WTC11 (cell line): ENCODE results near the gene PCDH12. TPM values are rescaled to one million over a fixed set of nuclear protein-coding genes. Genes with fewer than 3 reads are reported as not detected.

Source experiments
- ATAC-seq: fragments of 200-7000 bp; cut with Tn5 transposase; 2 replicates; pipeline ENCODE4 v1.10.0; 2021; ENCODE audit warnings: mild to moderate bottlenecking, moderate library complexity
- CTCF ChIA-PET: fragments of 300-600 bp; sonication (Branson Sonifier 250); formaldehyde crosslinking; loops from one replicate; lab custom pipeline; 2021; ENCODE audit warnings: antibody characterized with exemption; lab: Charles Lee
- POLR2A ChIA-PET: fragments of 350-600 bp; sonication (Branson Sonifier 250); formaldehyde crosslinking; loops from one replicate; lab custom pipeline; 2021; ENCODE audit warnings: antibody characterized with exemption; lab: Charles Lee
- DNase-seq: peaks from one replicate; pipeline ENCODE4 v3.0.0; 2021; ENCODE audit warnings: low spot score
- H3K27ac Mint-ChIP-seq: 2 replicates; pipeline ENCODE4 v1.8.0; 2021; ENCODE audit warnings: mixed read lengths
- H3K27me3 Mint-ChIP-seq: 2 replicates; pipeline ENCODE4 v1.8.0; 2021; ENCODE audit warnings: low read depth, mild to moderate bottlenecking, moderate library complexity, mixed read lengths
- H3K36me3 Mint-ChIP-seq: 2 replicates; pipeline ENCODE4 v1.8.0; 2021; ENCODE audit warnings: mixed read lengths
- H3K4me1 Mint-ChIP-seq: 2 replicates; pipeline ENCODE4 v1.8.0; 2022; ENCODE audit warnings: mixed read lengths
- H3K4me3 Mint-ChIP-seq: 2 replicates; pipeline ENCODE4 v1.8.0; 2021; ENCODE audit warnings: mild to moderate bottlenecking, moderate library complexity, mixed read lengths
- H3K9me3 Mint-ChIP-seq: 2 replicates; pipeline ENCODE4 v1.8.0; 2021; ENCODE audit warnings: mixed read lengths
- ATF1 ChIP-seq: sonication (generic); formaldehyde crosslinking; IDR thresholded peaks from 2 replicates; pipeline ENCODE4 v1.8.1; 2023; ENCODE audit warnings: mild to moderate bottlenecking, moderate library complexity, missing genetic modification reagents
- CREM ChIP-seq: sonication (generic); formaldehyde crosslinking; IDR thresholded peaks from 2 replicates; pipeline ENCODE4 v1.8.1; 2022; ENCODE audit warnings: mild to moderate bottlenecking, missing genetic modification reagents, moderate library complexity
- FOXJ3 ChIP-seq: sonication (generic); formaldehyde crosslinking; IDR thresholded peaks from 2 replicates; pipeline ENCODE4 v1.9.0; 2021; ENCODE audit warnings: missing genetic modification reagents, mild to moderate bottlenecking, borderline replicate concordance
- FOXK1 ChIP-seq: sonication (generic); formaldehyde crosslinking; IDR thresholded peaks from 2 replicates; pipeline ENCODE4 v1.8.0; 2022; ENCODE audit warnings: mild to moderate bottlenecking, moderate library complexity, missing genetic modification reagents
- IRF2 ChIP-seq: sonication (generic); formaldehyde crosslinking; IDR thresholded peaks from 2 replicates; pipeline ENCODE4 v1.8.0; 2022; ENCODE audit warnings: low read depth, missing genetic modification reagents, borderline replicate concordance
- MYBL2 ChIP-seq: sonication (generic); formaldehyde crosslinking; IDR thresholded peaks from 2 replicates; pipeline ENCODE4 v1.8.1; 2023; ENCODE audit warnings: mild to moderate bottlenecking, moderate library complexity, missing genetic modification reagents
- NFE2L1 ChIP-seq: sonication (generic); formaldehyde crosslinking; IDR thresholded peaks from 2 replicates; pipeline ENCODE4 v1.8.1; 2023; ENCODE audit warnings: missing genetic modification reagents
- NR2C2 ChIP-seq: sonication (generic); formaldehyde crosslinking; IDR thresholded peaks from 2 replicates; pipeline ENCODE4 v1.8.0; 2022; ENCODE audit warnings: mild to moderate bottlenecking, missing genetic modification reagents
- NR3C1 ChIP-seq: sonication (generic); formaldehyde crosslinking; conservative IDR thresholded peaks from 2 replicates; pipeline ENCODE4 v1.8.1; 2023; ENCODE audit warnings: low read depth, mild to moderate bottlenecking, missing genetic modification reagents
- OVOL2 ChIP-seq: fragments of 250-450 bp; sonication (Bioruptor Pico); IDR thresholded peaks from 2 replicates; pipeline ENCODE4 v1.9.0; 2021; ENCODE audit warnings: mild to moderate bottlenecking, borderline replicate concordance
- RORB ChIP-seq: fragments of 250-450 bp; sonication (Bioruptor Pico); IDR thresholded peaks from 2 replicates; pipeline ENCODE4 v1.9.0; 2021; ENCODE audit warnings: mild to moderate bottlenecking
- SOX15 ChIP-seq: fragments of 250-450 bp; sonication (Bioruptor Pico); IDR thresholded peaks from 2 replicates; pipeline ENCODE4 v1.9.0; 2021; ENCODE audit warnings: mild to moderate bottlenecking
- TCF7 ChIP-seq: sonication (generic); formaldehyde crosslinking; IDR thresholded peaks from 2 replicates; pipeline ENCODE4 v1.8.0; 2022; ENCODE audit warnings: mild to moderate bottlenecking, low read depth, missing genetic modification reagents, moderate library complexity
- TEAD1 ChIP-seq: sonication (generic); formaldehyde crosslinking; IDR thresholded peaks from 2 replicates; pipeline ENCODE4 v1.8.0; 2022; ENCODE audit warnings: mild to moderate bottlenecking, missing genetic modification reagents
- TEAD4 ChIP-seq: sonication (generic); formaldehyde crosslinking; IDR thresholded peaks from 2 replicates; pipeline ENCODE4 v1.8.0; 2022; ENCODE audit warnings: mild to moderate bottlenecking, missing genetic modification reagents
- ZBTB21 ChIP-seq: sonication (generic); formaldehyde crosslinking; IDR thresholded peaks from 2 replicates; pipeline ENCODE4 v1.8.1; 2023; ENCODE audit warnings: mild to moderate bottlenecking, missing genetic modification reagents, borderline replicate concordance
- ZNF138 ChIP-seq: sonication (generic); formaldehyde crosslinking; conservative IDR thresholded peaks from 2 replicates; pipeline ENCODE4 v1.8.1; 2022; ENCODE audit warnings: mild to moderate bottlenecking, moderate library complexity, missing genetic modification reagents
- total RNA-seq: library from RNA; stranded (reverse); gene quantifications from 3 replicates; pipeline ENCODE4 v1.2.3, GENCODE V29; 2021
- TF ChIP-seq, protein P1 (sequence below): fragments of 250-450 bp; sonication (Bioruptor Pico); IDR thresholded peaks from 2 replicates; pipeline ENCODE4 v1.9.0; 2021; ENCODE audit warnings: mild to moderate bottlenecking, borderline replicate concordance
- TF ChIP-seq, protein P2 (sequence below): sonication (generic); formaldehyde crosslinking; IDR thresholded peaks from 2 replicates; pipeline ENCODE4 v1.8.1; 2022; ENCODE audit warnings: mild to moderate bottlenecking, missing genetic modification reagents, moderate library complexity, borderline replicate concordance
- TF ChIP-seq, protein P3 (sequence below): sonication (generic); formaldehyde crosslinking; IDR thresholded peaks from 2 replicates; pipeline ENCODE4 v1.8.1; 2023; ENCODE audit warnings: mild to moderate bottlenecking, missing genetic modification reagents
- TF ChIP-seq, protein P4 (sequence below): sonication (generic); formaldehyde crosslinking; IDR thresholded peaks from 2 replicates; pipeline ENCODE4 v1.8.1; 2022; ENCODE audit warnings: missing genetic modification reagents, borderline replicate concordance
- TF ChIP-seq, protein P5 (sequence below): sonication (generic); formaldehyde crosslinking; IDR thresholded peaks from 2 replicates; pipeline ENCODE4 v1.8.1; 2022; ENCODE audit warnings: mild to moderate bottlenecking, moderate library complexity, missing genetic modification reagents

Gene PCDH12
- total RNA-seq, 1 experiment from 2014 or later, result 0.33 TPM

DNA sequence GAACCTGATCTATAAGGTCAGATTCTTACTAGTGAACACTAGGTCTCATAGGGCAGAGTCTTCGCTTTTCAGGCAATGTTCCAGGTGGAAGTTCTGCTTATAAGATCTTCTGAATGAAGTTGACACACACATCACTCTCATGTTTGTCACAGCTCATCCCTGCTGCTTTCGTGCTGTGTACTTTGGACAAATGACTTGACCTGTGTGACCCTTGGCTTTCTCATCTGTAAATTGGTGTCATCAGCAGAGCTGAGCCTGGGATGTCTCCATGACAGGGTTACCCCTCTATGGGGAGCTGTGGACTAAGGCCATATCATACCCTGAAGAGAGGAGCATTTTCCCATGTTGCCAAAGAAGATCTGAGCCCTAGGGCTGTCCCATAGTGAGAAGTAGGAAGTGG, 31.6 kb downstream of the PCDH12 start:
- no peaks in the 10 kb centered on the region for H3K9me3 Mint-ChIP-seq
- ChIA-PET CTCF (no interaction called here), POLR2A (no interaction called here)
- TF ChIP-seq ATF1 (CRISPR knock-in tag), result no peak
- no peak for TF ChIP-seq OVOL2 (CRISPR knock-in tag)
- peaks cover 63% of the 10 kb centered on the region for H3K36me3 Mint-ChIP-seq
- ATAC-seq (no peak), DNase-seq (no peak)
- H3K27me3 Mint-ChIP-seq, result no peaks in the 10 kb centered on the region
- peaks cover 22% of the 10 kb centered on the region for H3K4me1 Mint-ChIP-seq
- H3K4me3 Mint-ChIP-seq, result no peak overlapping the region
- H3K27ac Mint-ChIP-seq, result no peak overlapping the region

- ChIA-PET CTCF (interaction anchor here (0.6 to 3.3 kb wide), 28 partner anchors 8 to 510 kb away, joined by 3 to 39 read pairs (median 4); partner anchors contain the start of genes DIAPH1, GNPDA1, PCDH1 and PCDH12), POLR2A (interaction anchor here (0.7 to 1.9 kb wide), 17 partner anchors 9 to 259 kb away, joined by 3 to 10 read pairs (median 4); partner anchors contain the start of genes ARAP3, PCDH1, PCDH12 and RNF14)
- Mint-ChIP-seq H3K36me3 (peaks cover 35% of the 10 kb centered on the region), H3K4me3 (peak within 1 kb of the TSS; percentile 67), H3K27me3 (no peaks in the 10 kb centered on the region), H3K27ac (peak within 1 kb of the TSS; percentile 87), H3K9me3 (no peaks in the 10 kb centered on the region), H3K4me1 (peaks cover 15% of the 10 kb centered on the region)
- ATAC-seq (peak; percentile 96), DNase-seq (peak; percentile 93)
- TF ChIP-seq TEAD4 (0 out of 2 replicates have a peak, but pooled peaks have one; percentile 36), FOXJ3 (no peak), TEAD1 (CRISPR knock-in tag) (peak; percentile 58; the same call in 1 of the 2 replicates), NFE2L1 (CRISPR knock-in tag) (peak; percentile 71), MYBL2 (CRISPR knock-in tag) (no peak; the same call in 1 of the 2 replicates), NR2C2 (no peak), TCF7 (no peak), ZBTB21 (CRISPR knock-in tag) (no peak), SOX15 (no peak), CREM (CRISPR knock-in tag) (peak; percentile 80), IRF2 (CRISPR knock-in tag) (no peak), RORB (CRISPR knock-in tag) (no peak), ZNF138 (CRISPR knock-in tag) (no peak), NR3C1 (CRISPR knock-in tag) (no peak), FOXK1 (CRISPR knock-in tag) (peak; percentile 67)
- TF ChIP-seq, protein P1, sequence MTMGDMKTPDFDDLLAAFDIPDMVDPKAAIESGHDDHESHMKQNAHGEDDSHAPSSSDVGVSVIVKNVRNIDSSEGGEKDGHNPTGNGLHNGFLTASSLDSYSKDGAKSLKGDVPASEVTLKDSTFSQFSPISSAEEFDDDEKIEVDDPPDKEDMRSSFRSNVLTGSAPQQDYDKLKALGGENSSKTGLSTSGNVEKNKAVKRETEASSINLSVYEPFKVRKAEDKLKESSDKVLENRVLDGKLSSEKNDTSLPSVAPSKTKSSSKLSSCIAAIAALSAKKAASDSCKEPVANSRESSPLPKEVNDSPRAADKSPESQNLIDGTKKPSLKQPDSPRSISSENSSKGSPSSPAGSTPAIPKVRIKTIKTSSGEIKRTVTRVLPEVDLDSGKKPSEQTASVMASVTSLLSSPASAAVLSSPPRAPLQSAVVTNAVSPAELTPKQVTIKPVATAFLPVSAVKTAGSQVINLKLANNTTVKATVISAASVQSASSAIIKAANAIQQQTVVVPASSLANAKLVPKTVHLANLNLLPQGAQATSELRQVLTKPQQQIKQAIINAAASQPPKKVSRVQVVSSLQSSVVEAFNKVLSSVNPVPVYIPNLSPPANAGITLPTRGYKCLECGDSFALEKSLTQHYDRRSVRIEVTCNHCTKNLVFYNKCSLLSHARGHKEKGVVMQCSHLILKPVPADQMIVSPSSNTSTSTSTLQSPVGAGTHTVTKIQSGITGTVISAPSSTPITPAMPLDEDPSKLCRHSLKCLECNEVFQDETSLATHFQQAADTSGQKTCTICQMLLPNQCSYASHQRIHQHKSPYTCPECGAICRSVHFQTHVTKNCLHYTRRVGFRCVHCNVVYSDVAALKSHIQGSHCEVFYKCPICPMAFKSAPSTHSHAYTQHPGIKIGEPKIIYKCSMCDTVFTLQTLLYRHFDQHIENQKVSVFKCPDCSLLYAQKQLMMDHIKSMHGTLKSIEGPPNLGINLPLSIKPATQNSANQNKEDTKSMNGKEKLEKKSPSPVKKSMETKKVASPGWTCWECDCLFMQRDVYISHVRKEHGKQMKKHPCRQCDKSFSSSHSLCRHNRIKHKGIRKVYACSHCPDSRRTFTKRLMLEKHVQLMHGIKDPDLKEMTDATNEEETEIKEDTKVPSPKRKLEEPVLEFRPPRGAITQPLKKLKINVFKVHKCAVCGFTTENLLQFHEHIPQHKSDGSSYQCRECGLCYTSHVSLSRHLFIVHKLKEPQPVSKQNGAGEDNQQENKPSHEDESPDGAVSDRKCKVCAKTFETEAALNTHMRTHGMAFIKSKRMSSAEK (CRISPR knock-in tag), result no peak
- TF ChIP-seq, protein P2, sequence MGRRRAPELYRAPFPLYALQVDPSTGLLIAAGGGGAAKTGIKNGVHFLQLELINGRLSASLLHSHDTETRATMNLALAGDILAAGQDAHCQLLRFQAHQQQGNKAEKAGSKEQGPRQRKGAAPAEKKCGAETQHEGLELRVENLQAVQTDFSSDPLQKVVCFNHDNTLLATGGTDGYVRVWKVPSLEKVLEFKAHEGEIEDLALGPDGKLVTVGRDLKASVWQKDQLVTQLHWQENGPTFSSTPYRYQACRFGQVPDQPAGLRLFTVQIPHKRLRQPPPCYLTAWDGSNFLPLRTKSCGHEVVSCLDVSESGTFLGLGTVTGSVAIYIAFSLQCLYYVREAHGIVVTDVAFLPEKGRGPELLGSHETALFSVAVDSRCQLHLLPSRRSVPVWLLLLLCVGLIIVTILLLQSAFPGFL (CRISPR knock-in tag), result no peak
- TF ChIP-seq, protein P3, sequence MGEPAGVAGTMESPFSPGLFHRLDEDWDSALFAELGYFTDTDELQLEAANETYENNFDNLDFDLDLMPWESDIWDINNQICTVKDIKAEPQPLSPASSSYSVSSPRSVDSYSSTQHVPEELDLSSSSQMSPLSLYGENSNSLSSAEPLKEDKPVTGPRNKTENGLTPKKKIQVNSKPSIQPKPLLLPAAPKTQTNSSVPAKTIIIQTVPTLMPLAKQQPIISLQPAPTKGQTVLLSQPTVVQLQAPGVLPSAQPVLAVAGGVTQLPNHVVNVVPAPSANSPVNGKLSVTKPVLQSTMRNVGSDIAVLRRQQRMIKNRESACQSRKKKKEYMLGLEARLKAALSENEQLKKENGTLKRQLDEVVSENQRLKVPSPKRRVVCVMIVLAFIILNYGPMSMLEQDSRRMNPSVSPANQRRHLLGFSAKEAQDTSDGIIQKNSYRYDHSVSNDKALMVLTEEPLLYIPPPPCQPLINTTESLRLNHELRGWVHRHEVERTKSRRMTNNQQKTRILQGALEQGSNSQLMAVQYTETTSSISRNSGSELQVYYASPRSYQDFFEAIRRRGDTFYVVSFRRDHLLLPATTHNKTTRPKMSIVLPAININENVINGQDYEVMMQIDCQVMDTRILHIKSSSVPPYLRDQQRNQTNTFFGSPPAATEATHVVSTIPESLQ (CRISPR knock-in tag), result no peak
- TF ChIP-seq, protein P4, sequence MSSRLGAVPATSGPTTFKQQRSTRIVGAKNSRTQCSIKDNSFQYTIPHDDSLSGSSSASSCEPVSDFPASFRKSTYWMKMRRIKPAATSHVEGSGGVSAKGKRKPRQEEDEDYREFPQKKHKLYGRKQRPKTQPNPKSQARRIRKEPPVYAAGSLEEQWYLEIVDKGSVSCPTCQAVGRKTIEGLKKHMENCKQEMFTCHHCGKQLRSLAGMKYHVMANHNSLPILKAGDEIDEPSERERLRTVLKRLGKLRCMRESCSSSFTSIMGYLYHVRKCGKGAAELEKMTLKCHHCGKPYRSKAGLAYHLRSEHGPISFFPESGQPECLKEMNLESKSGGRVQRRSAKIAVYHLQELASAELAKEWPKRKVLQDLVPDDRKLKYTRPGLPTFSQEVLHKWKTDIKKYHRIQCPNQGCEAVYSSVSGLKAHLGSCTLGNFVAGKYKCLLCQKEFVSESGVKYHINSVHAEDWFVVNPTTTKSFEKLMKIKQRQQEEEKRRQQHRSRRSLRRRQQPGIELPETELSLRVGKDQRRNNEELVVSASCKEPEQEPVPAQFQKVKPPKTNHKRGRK, result no peak
- TF ChIP-seq, protein P5, sequence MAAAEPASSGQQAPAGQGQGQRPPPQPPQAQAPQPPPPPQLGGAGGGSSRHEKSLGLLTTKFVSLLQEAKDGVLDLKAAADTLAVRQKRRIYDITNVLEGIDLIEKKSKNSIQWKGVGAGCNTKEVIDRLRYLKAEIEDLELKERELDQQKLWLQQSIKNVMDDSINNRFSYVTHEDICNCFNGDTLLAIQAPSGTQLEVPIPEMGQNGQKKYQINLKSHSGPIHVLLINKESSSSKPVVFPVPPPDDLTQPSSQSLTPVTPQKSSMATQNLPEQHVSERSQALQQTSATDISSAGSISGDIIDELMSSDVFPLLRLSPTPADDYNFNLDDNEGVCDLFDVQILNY, result peak; percentile 77
Measured at GRCh38 chr5:141923448-141924313, 34.3 kb downstream of the PCDH12 start, which contains the start of gene DELE1. DELE1 (plus strand) TSS chr5:141923871; CDS start chr5:141923942, 71 bp downstream.
